Sigmoid colon (tissue), 7 donors: ENCODE measurements around the gene TRAPPC5. TPM values are rescaled to one million over a fixed set of nuclear protein-coding genes. Genes with fewer than 3 reads are reported as not detected.

Experiments
- DNase-seq: peaks from one replicate; pipeline ENCODE4 v3.0.0-alpha.2; 2019
- H3K27ac ChIP-seq, 4 donors: fragments of 200-600 bp; sonication (generic); one replicate each; pipeline ENCODE4 v1.5.1; 2016 to 2019; ENCODE audit warnings: mild to moderate bottlenecking in 1 of 4
- H3K27me3 ChIP-seq, 3 donors: fragments of 200-600 bp; sonication (generic); one replicate each; pipeline ENCODE4 v1.5.1; 2019; ENCODE audit warnings: mild to moderate bottlenecking in 1 of 3
- H3K36me3 ChIP-seq, 4 donors: fragments of 200-600 bp; sonication (generic); one replicate each; pipeline ENCODE4 v1.5.1; 2016 to 2019
- H3K4me1 ChIP-seq, 4 donors: fragments of 200-600 bp; sonication (generic); one replicate each; pipeline ENCODE4 v1.5.1; 2017 to 2019
- H3K4me3 ChIP-seq, 4 donors: fragments of 200-600 bp; sonication (generic); one replicate each; pipeline ENCODE4 v1.5.1; 2017 to 2019; ENCODE audit warnings: mild to moderate bottlenecking in 2 of 4, moderate library complexity in 1 of 4
- H3K9me3 ChIP-seq, 4 donors: fragments of 200-600 bp in 3 of 4; sonication (generic) in 3 of 4; one replicate each; pipeline versions ENCODE4 v1.5.1 to v1.6.1; 2013 to 2019
- EP300 ChIP-seq, 4 donors: sonication (generic); formaldehyde crosslinking; IDR thresholded peaks; one replicate each; pipeline ENCODE4 v1.6.1; 2017; ENCODE audit warnings: antibody characterized with exemption in 4 of 4
- POLR2A ChIP-seq, 2 donors: fragments of 450-650 bp; IDR thresholded peaks; one replicate each; pipeline ENCODE4 v1.6.1; 2016; ENCODE audit warnings: antibody characterized with exemption in 2 of 2, mild to moderate bottlenecking in 2 of 2, moderate library complexity in 2 of 2
- POLR2AphosphoS5 ChIP-seq, 4 donors: sonication (generic); formaldehyde crosslinking; IDR thresholded peaks; one replicate each; pipeline ENCODE4 v1.6.1; 2017; ENCODE audit warnings: antibody characterized with exemption in 4 of 4
- WGBS, 2 donors: extraction: QIAGEN DNeasy Blood & Tissue Kit; methylation state at CpG; one replicate each; pipeline ENCODE4 v1.1.7; 2013; 5-methylcytosine and 5-hydroxymethylcytosine counted together
- intact Hi-C: fragments of 100-400 bp; cut with DNase I; formaldehyde crosslinking; loops from one replicate; pipeline ENCODE4 v1.15.1; 2023
- polyA plus RNA-seq, 3 donors: library from polyadenylated mRNA; stranded (reverse); fragments of 200-250 nt; gene quantifications; one replicate each; pipeline ENCODE4 v1.2.3, GENCODE V29; 2013
- total RNA-seq, 4 donors: library from RNA; depleted of rRNA; stranded (reverse); fragments of >200 nt; gene quantifications; one replicate each; pipeline ENCODE4 v1.1.0, GENCODE V29; 2016
- TF ChIP-seq, protein P1 (sequence below), 4 experiments: fragments of 450-650 bp in 3 of 4; fragments of 200-600 bp in 1 of 4; IDR thresholded peaks; one replicate each; pipeline ENCODE4 v1.5.1; 2016 to 2019; ENCODE audit warnings: antibody characterized with exemption in 4 of 4, mild to moderate bottlenecking in 3 of 4, moderate library complexity in 2 of 4
- donor health status: healthy with polysubstance abuse.
- donor health status: Bipolar disorder and iron deficiency.
- donor health status: healthy.

TRAPPC5 gene
- total RNA-seq, result 10 to 100 TPM; 32.8 to 89.6 (median 50.5) TPM
- polyA plus RNA-seq, result 10 to 100 TPM; 55.3 to 75.5 (median 55.9) TPM

DNA sequence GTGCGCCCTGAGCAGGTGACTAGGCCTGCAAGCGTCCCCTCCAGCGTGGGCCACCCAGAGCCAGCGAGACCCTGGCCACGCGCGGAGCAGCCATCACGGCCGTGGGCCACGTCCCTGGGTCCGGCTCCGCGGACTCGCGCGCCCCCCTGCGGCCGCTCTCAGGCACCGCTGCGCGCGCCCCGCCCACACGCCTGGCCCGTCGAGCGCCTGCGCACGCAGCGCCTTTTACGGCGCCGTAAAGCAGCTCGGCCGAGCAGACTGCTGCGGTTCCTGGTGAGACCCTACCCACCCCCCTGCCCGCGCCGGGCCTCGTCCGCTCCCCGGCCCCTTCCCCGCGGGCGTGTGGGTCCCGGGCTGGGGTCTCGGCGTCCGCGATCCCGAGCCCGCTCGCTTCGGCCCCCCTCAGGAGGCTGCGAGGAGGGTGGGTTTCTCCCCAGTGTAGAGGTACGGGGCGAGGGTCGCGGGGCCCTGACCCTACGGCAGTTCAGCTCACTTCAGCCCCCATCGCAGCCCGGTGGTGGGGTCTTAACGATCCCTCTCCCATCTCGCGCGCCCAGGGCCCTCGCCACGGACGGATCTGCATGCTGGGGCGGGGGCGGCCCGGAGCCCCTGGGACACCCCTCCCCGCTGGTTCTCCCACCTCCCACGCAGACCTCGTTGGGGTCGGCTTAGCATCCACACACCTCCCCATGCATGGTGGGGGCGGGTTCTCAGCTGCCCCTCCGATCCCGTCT is at the start of gene TRAPPC5:
TRAPPC5 (plus strand) TSS at position 228 of the 734 bp plus-strand sequence. CDS start 1,421 bp downstream, outside the sequence.
- Histone ChIP-seq H3K27me3 (peaks cover 0 to 40% (median 15%) of the 10 kb centered on the region in 3 donors), H3K4me1 (peaks cover 0 to 22% (median 14%) of the 10 kb centered on the region in 4 donors), H3K36me3 (peaks cover 0 to 25% (median 19%) of the 10 kb centered on the region in 4 donors), H3K27ac (peak within 1 kb of the TSS; percentile 86 to 90 (median 86)), H3K9me3 (no peaks in the 10 kb centered on the region), H3K4me3 (peak within 1 kb of the TSS; percentile 94 to 98 (median 97))
- TF ChIP-seq EP300 (IDR thresholded peaks at IDR 0.05) (no peak), POLR2AphosphoS5 (IDR thresholded peaks at IDR 0.05) (peak in 3 of 4 donors; percentile 66 to 77 (median 73)), POLR2A (IDR thresholded peaks at IDR 0.05) (no peak)
- TF ChIP-seq, protein P1, sequence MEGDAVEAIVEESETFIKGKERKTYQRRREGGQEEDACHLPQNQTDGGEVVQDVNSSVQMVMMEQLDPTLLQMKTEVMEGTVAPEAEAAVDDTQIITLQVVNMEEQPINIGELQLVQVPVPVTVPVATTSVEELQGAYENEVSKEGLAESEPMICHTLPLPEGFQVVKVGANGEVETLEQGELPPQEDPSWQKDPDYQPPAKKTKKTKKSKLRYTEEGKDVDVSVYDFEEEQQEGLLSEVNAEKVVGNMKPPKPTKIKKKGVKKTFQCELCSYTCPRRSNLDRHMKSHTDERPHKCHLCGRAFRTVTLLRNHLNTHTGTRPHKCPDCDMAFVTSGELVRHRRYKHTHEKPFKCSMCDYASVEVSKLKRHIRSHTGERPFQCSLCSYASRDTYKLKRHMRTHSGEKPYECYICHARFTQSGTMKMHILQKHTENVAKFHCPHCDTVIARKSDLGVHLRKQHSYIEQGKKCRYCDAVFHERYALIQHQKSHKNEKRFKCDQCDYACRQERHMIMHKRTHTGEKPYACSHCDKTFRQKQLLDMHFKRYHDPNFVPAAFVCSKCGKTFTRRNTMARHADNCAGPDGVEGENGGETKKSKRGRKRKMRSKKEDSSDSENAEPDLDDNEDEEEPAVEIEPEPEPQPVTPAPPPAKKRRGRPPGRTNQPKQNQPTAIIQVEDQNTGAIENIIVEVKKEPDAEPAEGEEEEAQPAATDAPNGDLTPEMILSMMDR (IDR thresholded peaks at IDR 0.05), result peak; percentile 8 to 99 (median 42)
- DNase-seq, result peak; percentile 89
- 0% methylated on average over 79 of the region's 79 CpGs for WGBS, 2 donors
- intact Hi-C loops, result loop anchor here (1.0 to 5.0 kb wide), 4 partner anchors 28 to 122 kb away; partner anchors contain the start of genes PET100 and XAB2

DNA sequence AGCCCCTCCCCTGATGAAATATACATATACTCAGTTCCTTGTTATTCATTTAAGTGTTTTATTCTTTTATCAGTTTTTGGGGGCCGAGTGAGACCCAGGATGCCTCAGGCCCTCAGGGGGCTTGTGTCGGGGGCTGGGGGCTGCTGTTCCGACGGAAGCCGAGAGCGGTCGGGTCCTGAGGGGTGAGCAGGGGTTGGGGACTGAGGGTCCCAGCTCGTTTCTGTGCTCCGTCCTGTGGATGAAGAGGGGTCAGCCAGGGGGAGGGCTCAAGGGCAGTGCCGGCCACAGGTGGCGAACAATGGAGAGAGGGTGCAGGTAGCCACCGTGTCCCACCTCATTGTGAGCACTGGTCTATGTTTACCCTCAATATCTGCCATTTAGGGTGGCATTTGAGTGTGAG is 49.1 kb upstream of the TRAPPC5 start:
- WGBS, 2 donors, result 91 to 93% methylated on average over 12 of the region's 12 CpGs
- H3K36me3 ChIP-seq, result peaks cover 0 to 14% (median 0%) of the 10 kb centered on the region in 4 donors
- no peak overlapping the region for H3K27ac ChIP-seq
- intact Hi-C loops, result no loop called here
- H3K4me1 ChIP-seq, result peaks cover 0 to 38% (median 33%) of the 10 kb centered on the region in 4 donors
- no peak overlapping the region for H3K4me3 ChIP-seq
- peaks cover 0 to 11% (median 9%) of the 10 kb centered on the region in 3 donors for H3K27me3 ChIP-seq
- no peaks in the 10 kb centered on the region for H3K9me3 ChIP-seq
- TF ChIP-seq POLR2AphosphoS5 (IDR thresholded peaks at IDR 0.05) (no peak), POLR2A (IDR thresholded peaks at IDR 0.05) (no peak), EP300 (IDR thresholded peaks at IDR 0.05) (no peak)
- TF ChIP-seq, protein P1 (IDR thresholded peaks at IDR 0.05), result no peak
- DNase-seq, result no peak

DNA sequence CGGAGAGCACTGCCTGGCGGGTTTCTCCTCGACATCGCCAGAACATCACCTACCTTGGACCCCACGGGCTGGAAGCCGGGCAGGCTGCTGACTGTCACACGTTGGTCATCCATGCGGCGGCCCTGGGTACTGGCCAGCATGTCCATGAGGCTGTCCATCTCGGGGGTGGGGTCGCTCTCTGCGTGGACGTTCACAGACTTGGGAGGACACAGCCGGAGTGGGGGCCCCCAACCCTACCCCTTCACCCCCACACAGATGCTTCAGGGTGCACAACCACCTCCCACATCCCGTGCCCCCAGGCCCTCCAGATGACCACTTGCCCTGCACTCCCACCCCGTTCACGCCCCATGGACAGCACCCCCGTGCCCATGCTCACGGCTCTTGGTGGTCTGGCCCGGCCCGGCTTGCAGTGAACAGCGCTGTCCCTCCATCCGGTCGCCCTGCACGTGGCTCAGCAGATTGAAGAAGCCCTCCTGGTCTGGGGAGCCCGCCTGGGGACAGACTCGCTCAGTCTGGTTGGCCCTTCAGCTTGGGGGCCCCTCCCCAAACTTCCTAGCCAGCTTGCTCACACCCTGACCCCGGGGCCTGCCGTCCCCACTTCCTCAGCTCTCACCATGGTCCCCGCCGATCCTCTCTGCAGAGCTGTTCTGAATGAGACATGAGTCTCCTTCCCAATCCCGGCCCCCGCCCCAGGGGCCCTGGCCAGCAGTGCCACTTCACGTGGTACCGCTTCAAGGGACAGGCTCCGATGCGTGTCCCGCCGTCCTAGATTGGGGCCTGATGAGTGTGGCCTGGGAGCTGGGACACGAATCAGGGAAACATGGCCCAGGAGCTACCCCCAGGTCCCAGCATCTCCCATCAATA is 48.1 kb upstream of the TRAPPC5 start:
- peaks cover 0 to 36% (median 28%) of the 10 kb centered on the region in 4 donors for H3K4me1 ChIP-seq
- H3K27me3 ChIP-seq, result peaks cover 0 to 20% (median 19%) of the 10 kb centered on the region in 3 donors
- no peaks in the 10 kb centered on the region for H3K9me3 ChIP-seq
- TF ChIP-seq POLR2AphosphoS5 (IDR thresholded peaks at IDR 0.05), result no peak
- TF ChIP-seq EP300 (IDR thresholded peaks at IDR 0.05), result no peak
- no peak for TF ChIP-seq POLR2A (IDR thresholded peaks at IDR 0.05)
- TF ChIP-seq, protein P1 (IDR thresholded peaks at IDR 0.05), result no peak
- H3K27ac ChIP-seq, result no peak overlapping the region
- intact Hi-C loops, result no loop called here
- 93 to 94% methylated on average over 40 of the region's 40 CpGs for WGBS, 2 donors
- DNase-seq, result no peak
- no peak overlapping the region for H3K4me3 ChIP-seq
- peaks cover 0 to 10% (median 0%) of the 10 kb centered on the region in 4 donors for H3K36me3 ChIP-seq

DNA sequence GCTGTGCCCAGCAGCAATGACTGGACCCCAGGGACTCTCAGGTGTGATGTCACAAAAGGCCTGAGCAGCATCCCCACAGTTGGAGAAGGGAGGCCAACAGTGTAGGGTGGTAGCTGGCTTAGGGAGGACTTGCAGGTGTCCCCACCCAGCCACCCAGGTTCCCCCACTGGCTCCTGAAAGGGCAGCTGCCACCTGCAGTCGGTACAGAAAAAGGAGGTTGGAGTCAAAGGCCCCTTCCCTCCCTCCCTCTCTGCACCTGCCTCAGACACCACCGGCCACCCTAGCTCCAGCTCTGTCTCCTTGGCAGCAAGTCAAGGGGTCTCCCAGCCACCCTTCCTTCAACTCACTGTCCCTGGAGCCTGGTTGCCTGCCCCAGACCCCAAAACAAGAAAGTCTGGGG is 46.9 kb upstream of the TRAPPC5 start, which contains the start of gene PCP2:
PCP2 (minus strand) TSS at position 22 of the 400 bp plus-strand sequence. CDS start 262 bp downstream, outside the sequence.
- peaks cover 0 to 32% (median 31%) of the 10 kb centered on the region in 3 donors for H3K27me3 ChIP-seq
- intact Hi-C loops, result no loop called here
- no peak within 1 kb of the TSS for H3K4me3 ChIP-seq
- WGBS, 2 donors, result 12 to 45% methylated on average over 1 to 2 of the region's 2 CpGs
- H3K4me1 ChIP-seq, result peaks cover 0 to 25% (median 17%) of the 10 kb centered on the region in 4 donors
- TF ChIP-seq, protein P1 (IDR thresholded peaks at IDR 0.05), result no peak
- TF ChIP-seq POLR2A (IDR thresholded peaks at IDR 0.05), result no peak
- TF ChIP-seq EP300 (IDR thresholded peaks at IDR 0.05), result no peak
- no peak for TF ChIP-seq POLR2AphosphoS5 (IDR thresholded peaks at IDR 0.05)
- H3K27ac ChIP-seq, result no peak within 1 kb of the TSS
- DNase-seq, result no peak
- H3K9me3 ChIP-seq, result no peaks in the 10 kb centered on the region
- H3K36me3 ChIP-seq, result peaks cover 0 to 10% (median 0%) of the 10 kb centered on the region in 4 donors
